ACHN (cell line): Measurements from ENCODE around the gene ETHE1.

ENCODE experiments used
- DNase-seq: peaks from one replicate; pipeline ENCODE4 v3.0.0-alpha.2; 2015
- in situ Hi-C: cut with HindIII; loops from 2 replicates; pipeline ENCODE4 v1.10.0; 2017; ENCODE audit warnings: low sequenced_read_pairs, low pct_ligation_motif_present, low pct_unique_long_range_greater_than_20kb

Gene ETHE1

GRCh38 chr19:43502419-43502976, 24.5 kb downstream of the ETHE1 start:
- no peak for DNase-seq
- in situ Hi-C loops, result no loop called here

DNA sequence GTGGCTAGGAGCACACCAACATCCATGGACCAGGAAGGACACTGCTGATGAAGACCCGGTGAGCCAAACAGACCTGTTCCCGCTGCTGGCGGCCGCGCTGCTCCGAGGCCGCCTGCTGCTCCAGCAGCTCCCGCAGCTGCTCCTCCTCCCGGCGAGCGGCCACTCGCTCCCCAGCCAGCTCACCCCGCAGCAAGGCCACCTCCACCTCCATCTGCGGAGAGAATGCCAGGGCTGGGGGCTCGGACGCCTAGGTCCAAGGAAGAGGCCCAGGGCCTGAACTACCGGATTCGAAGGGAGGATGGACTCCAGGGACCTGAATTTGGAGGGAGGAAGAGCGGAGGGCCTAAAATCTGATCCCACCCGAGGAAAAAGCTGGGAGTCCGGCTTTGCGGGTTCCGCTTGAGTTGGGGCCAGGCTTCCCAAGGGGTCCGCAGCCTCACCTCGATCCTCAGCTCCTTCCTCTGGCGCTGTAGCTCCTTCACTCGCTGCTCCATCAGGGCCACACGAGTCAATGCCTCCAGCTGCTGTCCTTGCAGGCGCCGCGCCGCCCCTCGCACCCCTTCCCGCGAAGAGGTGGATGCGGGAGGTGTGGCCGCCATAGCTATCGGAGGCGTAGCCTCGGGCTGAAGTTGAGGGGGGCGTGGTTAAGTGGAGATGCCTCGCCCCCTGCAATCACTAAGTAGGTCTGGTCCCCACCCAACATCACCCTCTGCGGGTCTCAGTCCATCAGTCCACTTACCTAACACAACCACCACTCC, 25.2 kb downstream of the ETHE1 start:
- DNase-seq, result no peak
- in situ Hi-C loops, result no loop called here

- DNase-seq, result no peak
- in situ Hi-C loops, result no loop called here
Measured at GRCh38 chr19:43499042-43499441, 28.0 kb downstream of the ETHE1 start.

GRCh38 chr19:43498233-43498842, 28.7 kb downstream of the ETHE1 start:
- DNase-seq, result no peak
- in situ Hi-C loops, result no loop called here

- in situ Hi-C loops, result no loop called here
- DNase-seq, result no peak
Measured at GRCh38 chr19:43496960-43497359, 30.0 kb downstream of the ETHE1 start.

GRCh38 chr19:43495082-43495481, 31.9 kb downstream of the ETHE1 start:
- in situ Hi-C loops, result no loop called here
- DNase-seq, result no peak

GRCh38 chr19:43490759-43491158, 36.2 kb downstream of the ETHE1 start:
- in situ Hi-C loops, result no loop called here
- no peak for DNase-seq

DNA sequence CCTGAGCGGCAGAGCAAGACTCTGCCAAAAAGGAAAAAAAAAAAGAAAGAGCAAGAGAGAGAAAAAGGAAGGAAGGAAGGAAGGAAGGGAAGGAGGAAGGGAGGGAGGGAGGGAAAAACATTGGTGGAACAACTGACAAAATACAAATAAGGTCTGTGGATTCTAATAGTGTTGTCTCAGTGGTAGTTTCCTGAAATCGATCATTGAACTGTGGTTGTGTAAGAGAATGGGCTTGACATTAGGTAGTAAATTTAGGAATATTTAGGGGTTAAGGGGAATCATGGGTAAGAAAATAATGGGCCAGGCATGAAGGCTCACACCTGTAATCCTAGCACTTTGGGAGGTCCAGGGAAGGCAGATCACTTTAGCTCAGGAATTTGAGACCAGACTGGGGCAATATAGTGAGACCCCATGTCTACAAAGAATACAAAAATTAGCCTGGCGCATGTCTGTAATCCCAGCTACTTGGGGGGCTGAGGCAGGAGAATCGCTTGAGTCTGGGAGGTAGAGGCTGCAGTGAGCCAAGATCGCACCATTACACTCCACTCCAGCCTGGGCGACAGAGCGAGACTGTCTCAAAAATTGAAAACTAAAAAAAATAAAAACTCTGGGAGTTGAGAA, 36.9 kb downstream of the ETHE1 start:
- in situ Hi-C loops, result no loop called here
- DNase-seq, result no peak

DNA sequence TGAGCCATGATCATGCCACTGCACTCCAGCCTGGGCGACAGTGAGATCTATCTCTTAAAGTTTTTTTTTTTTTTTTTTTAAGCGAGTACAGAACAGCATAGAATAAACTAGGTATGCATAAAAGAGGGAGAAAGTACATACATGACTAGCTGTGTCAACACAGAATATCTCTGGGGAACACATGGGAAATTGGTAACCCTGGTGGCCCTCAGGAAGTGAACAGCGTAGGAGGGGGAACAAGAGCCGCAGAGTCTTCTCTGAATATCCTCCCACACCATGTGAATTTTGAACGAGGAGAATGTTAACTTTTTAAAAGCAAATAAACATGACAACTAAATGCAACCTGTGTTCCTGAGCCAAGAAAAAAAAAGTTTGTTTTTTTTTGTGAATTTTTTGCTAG, 37.7 kb downstream of the ETHE1 start:
- no peak for DNase-seq
- in situ Hi-C loops, result no loop called here

DNA sequence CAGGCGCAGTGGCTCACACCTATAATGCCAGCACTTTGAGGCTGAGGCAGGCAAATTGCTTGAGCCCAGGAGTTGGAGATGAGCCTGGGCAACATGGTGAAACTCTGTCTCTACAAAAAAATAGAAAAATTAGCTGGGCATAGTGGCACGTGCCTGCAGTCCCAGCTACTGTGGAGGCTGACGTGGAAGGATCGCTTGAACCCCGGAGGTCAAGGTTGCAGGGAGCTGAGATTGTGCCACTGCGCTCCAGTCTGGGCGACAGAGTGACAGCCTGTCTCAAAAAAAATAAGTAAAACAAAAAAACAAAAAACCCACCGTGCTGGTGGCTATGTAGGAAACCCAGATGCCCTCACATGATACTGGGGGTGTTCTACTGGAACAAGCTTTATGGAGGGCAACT, 38.8 kb downstream of the ETHE1 start:
- in situ Hi-C loops, result no loop called here
- no peak for DNase-seq

DNA sequence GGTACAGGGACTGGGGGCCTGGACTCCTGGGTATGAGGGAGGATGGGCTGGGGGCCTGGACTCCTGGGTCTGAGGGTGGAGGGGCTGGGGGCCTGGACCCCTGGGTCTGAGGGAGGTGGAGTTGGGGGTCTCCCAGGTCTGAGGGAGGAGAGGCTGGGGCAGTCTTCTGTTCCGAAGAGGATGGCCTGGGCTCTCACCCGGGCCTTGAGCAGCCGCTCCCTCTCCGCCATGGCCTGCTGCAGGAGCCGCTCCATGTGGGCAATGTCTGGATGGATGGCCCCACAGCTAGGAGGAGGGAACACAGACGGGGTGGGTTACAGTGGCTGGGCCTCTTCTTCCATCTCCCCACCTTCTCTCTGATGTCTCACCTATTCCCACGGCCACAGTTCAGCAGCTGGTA, 40.6 kb downstream of the ETHE1 start:
- DNase-seq, result no peak
- in situ Hi-C loops, result no loop called here

DNA sequence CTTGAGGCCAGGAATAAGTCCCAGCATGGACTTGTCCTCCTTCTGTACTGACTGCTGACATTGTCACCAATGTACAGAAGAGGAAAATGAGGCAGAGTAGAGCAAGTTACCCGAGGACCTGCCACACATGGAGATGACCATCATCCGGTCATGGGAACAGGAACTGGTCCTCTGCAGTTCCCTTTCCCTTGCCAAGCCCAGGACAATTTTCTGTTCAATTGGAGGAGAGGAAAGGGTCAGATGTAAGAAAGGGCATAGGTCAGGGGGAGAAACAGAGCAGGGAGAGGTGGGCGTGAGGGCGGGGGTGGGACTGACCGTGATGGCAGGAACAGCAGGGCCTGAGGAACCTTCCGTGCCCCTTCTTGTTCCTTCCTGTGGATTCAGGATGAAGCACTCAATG, 41.0 kb downstream of the ETHE1 start:
- DNase-seq, result no peak
- in situ Hi-C loops, result no loop called here

DNA sequence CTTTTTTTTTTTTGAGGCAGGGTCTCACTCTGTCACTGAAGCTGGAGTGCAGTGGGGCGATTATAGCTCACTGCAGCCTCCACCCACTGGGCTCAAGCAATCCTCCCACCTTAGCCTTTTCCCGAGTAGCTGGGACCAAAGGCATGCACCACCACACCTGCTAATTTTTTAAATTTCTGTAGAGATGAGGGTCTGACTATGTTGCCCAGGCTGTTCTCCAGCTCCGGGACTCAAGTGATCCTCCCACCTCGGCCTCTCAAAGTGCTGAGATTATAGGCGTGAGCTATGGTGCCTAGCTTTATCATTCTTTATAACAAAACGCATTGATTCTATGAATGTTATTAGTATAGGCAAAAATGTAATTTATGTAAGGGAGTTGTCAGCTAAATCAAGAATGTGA, 43.7 kb downstream of the ETHE1 start:
- in situ Hi-C loops, result no loop called here
- DNase-seq, result no peak

GRCh38 chr19:43482193-43482592, 44.8 kb downstream of the ETHE1 start:
- no peak for DNase-seq
- in situ Hi-C loops, result no loop called here

- in situ Hi-C loops, result no loop called here
- DNase-seq, result no peak
Measured at GRCh38 chr19:43481701-43482100, 45.3 kb downstream of the ETHE1 start.

GRCh38 chr19:43480574-43480973, 46.4 kb downstream of the ETHE1 start:
- in situ Hi-C loops, result no loop called here
- no peak for DNase-seq

DNA sequence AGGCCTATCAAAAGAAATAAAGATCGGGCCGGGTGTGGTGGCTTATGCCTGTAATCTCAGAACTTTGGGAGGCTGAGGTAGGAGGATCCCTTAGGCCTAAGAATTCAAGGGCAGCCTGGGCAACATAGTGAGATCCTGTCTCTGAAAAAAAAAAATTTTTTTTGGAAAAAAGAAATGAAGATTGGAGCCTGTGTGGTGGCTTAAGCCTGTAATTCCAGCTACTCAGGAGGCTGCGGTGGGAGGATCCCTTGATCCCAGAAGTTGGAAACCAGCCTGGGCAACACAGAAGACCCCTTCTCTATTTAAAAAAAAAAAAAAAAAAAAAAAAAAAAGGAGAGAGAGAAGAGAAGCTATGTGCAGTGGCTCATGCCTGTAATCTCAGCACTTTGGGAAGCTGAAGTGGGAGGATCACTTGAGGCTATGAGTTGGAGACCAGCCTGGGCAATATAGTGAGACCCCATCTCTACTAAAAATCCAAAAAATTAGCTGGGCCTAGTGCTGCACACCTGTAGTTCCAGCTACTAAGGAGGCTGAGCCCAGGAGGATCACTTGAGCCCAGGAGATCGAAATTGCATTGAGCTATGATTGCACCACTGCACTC, 46.9 kb downstream of the ETHE1 start:
- no peak for DNase-seq
- in situ Hi-C loops, result no loop called here

DNA sequence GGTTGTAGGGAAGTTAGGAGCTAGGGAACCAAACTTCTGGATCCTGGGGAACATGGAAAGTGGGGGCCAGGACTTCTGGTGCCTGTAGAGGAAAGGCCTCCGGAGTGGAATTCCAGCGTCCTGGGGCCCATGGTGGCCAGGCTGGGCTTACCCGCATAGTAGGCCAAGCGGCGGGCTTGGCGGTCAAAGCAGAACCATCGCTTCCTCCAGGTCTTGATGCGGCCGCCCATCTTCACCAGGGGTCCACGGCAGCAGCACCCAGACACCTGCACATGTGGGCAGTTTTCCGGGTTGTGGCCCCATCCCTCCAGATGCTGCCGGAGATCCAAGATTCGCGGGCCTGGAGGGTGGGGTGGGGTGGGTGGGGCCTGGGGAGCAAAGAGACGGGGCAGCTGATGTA, 47.8 kb downstream of the ETHE1 start:
- in situ Hi-C loops, result no loop called here
- no peak for DNase-seq

DNA sequence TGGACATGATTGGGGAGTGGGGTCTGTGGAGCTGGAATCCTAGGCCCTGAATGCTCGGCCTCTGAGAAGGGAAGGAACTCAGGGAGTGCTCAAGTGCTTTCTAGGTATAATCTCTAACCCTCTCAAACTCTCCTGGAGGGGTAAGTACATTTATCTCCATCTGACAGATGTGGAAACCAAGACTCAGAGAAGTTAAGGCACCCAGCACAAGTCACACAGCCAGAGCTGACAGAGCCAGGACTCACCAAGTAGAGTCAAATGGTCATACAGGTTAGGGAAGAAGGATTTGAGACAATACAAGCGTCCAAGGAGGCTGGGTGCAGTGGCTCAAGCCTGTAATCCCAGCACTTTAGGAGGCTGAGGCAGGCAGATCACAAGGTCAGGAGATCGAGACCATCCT, 48.7 kb downstream of the ETHE1 start:
- no peak for DNase-seq

More for the DNA sequence above, 48.7 kb downstream of the ETHE1 start:
- in situ Hi-C loops, result no loop called here
